ENCODE measurements around the gene PMFBP1. TPM values are rescaled to one million over a fixed set of nuclear protein-coding genes. Genes with fewer than 3 reads are reported as not detected.

Gene PMFBP1
- total RNA-seq, 2 donors from 2014 or later, result 1.6 to 3.4 TPM

- H3K9me3 ChIP-seq (ENCODE audit: control insufficient read depth, low read length, poor library complexity, severe bottlenecking), result no peaks in the 10 kb centered on the region
- Mint-ChIP-seq H3K4me1 (no peaks in the 10 kb centered on the region), H3K27ac (peak overlapping the region; percentile 10), H3K4me3 (no peak overlapping the region), H3K36me3 (ENCODE audit: low read depth) (no peaks in the 10 kb centered on the region), H3K27me3 (peaks cover 16% of the 10 kb centered on the region)
- no peak for ATAC-seq
- DNase-seq, result no peak
Observed at GRCh38 chr16:72137380-72138063, 34.4 kb downstream of the PMFBP1 start.

- H3K4me1 Mint-ChIP-seq, result peaks cover 4% of the 10 kb centered on the region
- H3K27me3 Mint-ChIP-seq, result peaks cover 18% of the 10 kb centered on the region
- H3K4me3 Mint-ChIP-seq, result no peak overlapping the region
- ATAC-seq (no peak), DNase-seq (no peak)
- H3K9me3 ChIP-seq (ENCODE audit: control insufficient read depth, low read length, poor library complexity, severe bottlenecking), result no peaks in the 10 kb centered on the region
- H3K27ac Mint-ChIP-seq, result no peak overlapping the region
- H3K36me3 Mint-ChIP-seq (ENCODE audit: low read depth), result no peaks in the 10 kb centered on the region
Observed at GRCh38 chr16:72134507-72134906, 37.4 kb downstream of the PMFBP1 start.

- no peaks in the 10 kb centered on the region for H3K9me3 ChIP-seq (ENCODE audit: control insufficient read depth, low read length, poor library complexity, severe bottlenecking)
- H3K27me3 Mint-ChIP-seq, result peaks cover 17% of the 10 kb centered on the region
- H3K4me3 Mint-ChIP-seq, result no peak overlapping the region
- peaks cover 4% of the 10 kb centered on the region for H3K4me1 Mint-ChIP-seq
- ATAC-seq (no peak), DNase-seq (no peak)
- peaks cover 2% of the 10 kb centered on the region for H3K36me3 Mint-ChIP-seq (ENCODE audit: low read depth)
- H3K27ac Mint-ChIP-seq, result no peak overlapping the region
Observed at GRCh38 chr16:72132726-72133125, 39.2 kb downstream of the PMFBP1 start.

GRCh38 chr16:72131036-72131435 lies 40.9 kb downstream of the PMFBP1 start:
- Mint-ChIP-seq H3K4me1 (peaks cover 4% of the 10 kb centered on the region), H3K4me3 (no peak overlapping the region), H3K27ac (no peak overlapping the region), H3K36me3 (ENCODE audit: low read depth) (peaks cover 2% of the 10 kb centered on the region), H3K27me3 (peaks cover 10% of the 10 kb centered on the region)
- DNase-seq (no peak), ATAC-seq (no peak)
- H3K9me3 ChIP-seq (ENCODE audit: control insufficient read depth, low read length, poor library complexity, severe bottlenecking), result no peaks in the 10 kb centered on the region

- DNase-seq (no peak), ATAC-seq (no peak)
- Mint-ChIP-seq H3K27me3 (peaks cover 10% of the 10 kb centered on the region), H3K4me1 (peaks cover 5% of the 10 kb centered on the region), H3K36me3 (ENCODE audit: low read depth) (peaks cover 2% of the 10 kb centered on the region), H3K4me3 (no peak overlapping the region), H3K27ac (no peak overlapping the region)
- H3K9me3 ChIP-seq (ENCODE audit: control insufficient read depth, low read length, poor library complexity, severe bottlenecking), result no peaks in the 10 kb centered on the region
Observed at GRCh38 chr16:72129976-72130656, 41.8 kb downstream of the PMFBP1 start.

GRCh38 chr16:72128701-72129100 lies 43.3 kb downstream of the PMFBP1 start:
- Mint-ChIP-seq H3K27ac (peak overlapping the region; percentile 56), H3K4me1 (peaks cover 8% of the 10 kb centered on the region), H3K27me3 (peaks cover 10% of the 10 kb centered on the region), H3K4me3 (no peak overlapping the region), H3K36me3 (ENCODE audit: low read depth) (peaks cover 2% of the 10 kb centered on the region)
- ATAC-seq, result no peak
- no peak for DNase-seq
- H3K9me3 ChIP-seq (ENCODE audit: control insufficient read depth, low read length, poor library complexity, severe bottlenecking), result no peaks in the 10 kb centered on the region

GRCh38 chr16:72126429-72126765 lies 45.6 kb downstream of the PMFBP1 start:
- peaks cover 2% of the 10 kb centered on the region for H3K36me3 Mint-ChIP-seq (ENCODE audit: low read depth)
- H3K27me3 Mint-ChIP-seq, result peaks cover 9% of the 10 kb centered on the region
- ATAC-seq (no peak), DNase-seq (no peak)
- no peak overlapping the region for H3K4me3 Mint-ChIP-seq
- H3K9me3 ChIP-seq (ENCODE audit: control insufficient read depth, low read length, poor library complexity, severe bottlenecking), result no peaks in the 10 kb centered on the region
- H3K4me1 Mint-ChIP-seq, result peaks cover 8% of the 10 kb centered on the region
- H3K27ac Mint-ChIP-seq, result no peak overlapping the region

- no peak for DNase-seq
- peaks cover 2% of the 10 kb centered on the region for H3K36me3 Mint-ChIP-seq (ENCODE audit: low read depth)
Observed at GRCh38 chr16:72125635-72126428, 46.1 kb downstream of the PMFBP1 start.

GRCh38 chr16:72124761-72125634 lies 47.0 kb downstream of the PMFBP1 start:
- ATAC-seq (peak; percentile 57), DNase-seq (peak; percentile 30 to 43 (median 37))
- H3K27me3 Mint-ChIP-seq, result no peaks in the 10 kb centered on the region
- no peak overlapping the region for H3K27ac Mint-ChIP-seq
- peaks cover 4% of the 10 kb centered on the region for H3K4me1 Mint-ChIP-seq
- H3K4me3 Mint-ChIP-seq, result no peak overlapping the region
- H3K36me3 Mint-ChIP-seq (ENCODE audit: low read depth), result peaks cover 2% of the 10 kb centered on the region
- H3K9me3 ChIP-seq (ENCODE audit: control insufficient read depth, low read length, poor library complexity, severe bottlenecking), result no peaks in the 10 kb centered on the region

More at GRCh38 chr16:72125635-72126428, 46.1 kb downstream of the PMFBP1 start:
- ATAC-seq, result no peak
- Mint-ChIP-seq H3K4me3 (no peak overlapping the region), H3K27me3 (peaks cover 3% of the 10 kb centered on the region), H3K4me1 (peaks cover 6% of the 10 kb centered on the region), H3K27ac (no peak overlapping the region)
- no peaks in the 10 kb centered on the region for H3K9me3 ChIP-seq (ENCODE audit: control insufficient read depth, low read length, poor library complexity, severe bottlenecking)

- no peak overlapping the region for H3K4me3 Mint-ChIP-seq
- DNase-seq, result no peak
Observed at GRCh38 chr16:72124148-72124547, 47.8 kb downstream of the PMFBP1 start.

GRCh38 chr16:72123426-72123825 lies 48.5 kb downstream of the PMFBP1 start:
- no peaks in the 10 kb centered on the region for H3K27me3 Mint-ChIP-seq
- no peaks in the 10 kb centered on the region for H3K36me3 Mint-ChIP-seq (ENCODE audit: low read depth)
- H3K27ac Mint-ChIP-seq, result no peak overlapping the region
- DNase-seq, result no peak
- H3K4me3 Mint-ChIP-seq, result no peak overlapping the region
- peaks cover 6% of the 10 kb centered on the region for H3K4me1 Mint-ChIP-seq
- no peaks in the 10 kb centered on the region for H3K9me3 ChIP-seq (ENCODE audit: control insufficient read depth, low read length, poor library complexity, severe bottlenecking)
- ATAC-seq, result no peak

More at GRCh38 chr16:72124148-72124547, 47.8 kb downstream of the PMFBP1 start:
- peaks cover 2% of the 10 kb centered on the region for H3K36me3 Mint-ChIP-seq (ENCODE audit: low read depth)
- no peak overlapping the region for H3K27ac Mint-ChIP-seq
- no peaks in the 10 kb centered on the region for H3K9me3 ChIP-seq (ENCODE audit: control insufficient read depth, low read length, poor library complexity, severe bottlenecking)
- peaks cover 6% of the 10 kb centered on the region for H3K4me1 Mint-ChIP-seq
- no peaks in the 10 kb centered on the region for H3K27me3 Mint-ChIP-seq
- ATAC-seq, result no peak

- H3K4me1 Mint-ChIP-seq, result peaks cover 6% of the 10 kb centered on the region
- no peaks in the 10 kb centered on the region for H3K27me3 Mint-ChIP-seq
Observed at GRCh38 chr16:72122916-72123315, 49.0 kb downstream of the PMFBP1 start.

More at GRCh38 chr16:72122916-72123315, 49.0 kb downstream of the PMFBP1 start:
- H3K36me3 Mint-ChIP-seq (ENCODE audit: low read depth), result no peaks in the 10 kb centered on the region
- no peak for DNase-seq
- no peak overlapping the region for H3K4me3 Mint-ChIP-seq
- H3K9me3 ChIP-seq (ENCODE audit: control insufficient read depth, low read length, poor library complexity, severe bottlenecking), result no peaks in the 10 kb centered on the region
- ATAC-seq, result no peak
- H3K27ac Mint-ChIP-seq, result no peak overlapping the region

All from T-helper 17 cell (primary cell).